Activated CD4-positive, alpha-beta memory T cell treated with anti-CD3 and anti-CD28 coated beads for 36 hours (primary cell): ENCODE results near the gene FYN. TPM values are rescaled to one million over a fixed set of nuclear protein-coding genes. Genes with fewer than 3 reads are reported as not detected.
A peak's percentile ranks its signal among the peaks of the same experiment; 100 is the strongest.

Experiments
- CTCF ChIA-PET: fragments of 350-600 bp; sonication (Branson Sonifier 250); formaldehyde crosslinking; loops from one replicate; lab custom pipeline; 2021; ENCODE audit warnings: antibody characterized with exemption, inconsistent platforms; lab: Charles Lee
- POLR2A ChIA-PET: fragments of 350-600 bp; sonication (Branson Sonifier 250); formaldehyde crosslinking; loops from one replicate; lab custom pipeline; 2021; ENCODE audit warnings: antibody characterized with exemption; lab: Charles Lee
- DNase-seq: peaks from one replicate; pipeline ENCODE4 v3.0.0-alpha.2; 2020
- H3K27ac Mint-ChIP-seq: one replicate; pipeline ENCODE4 v1.8.0; 2021; ENCODE audit warnings: mixed read lengths
- H3K27me3 Mint-ChIP-seq: one replicate; pipeline ENCODE4 v1.8.0; 2021; ENCODE audit warnings: mixed read lengths
- H3K36me3 Mint-ChIP-seq: one replicate; pipeline ENCODE4 v1.8.0; 2021; ENCODE audit warnings: mixed read lengths
- H3K4me1 Mint-ChIP-seq: one replicate; pipeline ENCODE4 v1.8.0; 2021; ENCODE audit warnings: low read depth, mixed read lengths
- H3K4me3 Mint-ChIP-seq: one replicate; pipeline ENCODE4 v1.8.0; 2021; ENCODE audit warnings: mild to moderate bottlenecking, mixed read lengths
- H3K9me3 Mint-ChIP-seq: one replicate; pipeline ENCODE4 v1.8.0; 2021; ENCODE audit warnings: mixed read lengths
- intact Hi-C: fragments of 100-400 bp; cut with micrococcal nuclease; formaldehyde crosslinking; loops from one replicate; pipeline ENCODE4 v1.15.1; 2023
- total RNA-seq, 2 experiments: library from RNA; stranded (reverse); gene quantifications; one replicate each; pipeline ENCODE4 v1.2.3, GENCODE V29; 2021

The FYN gene
- total RNA-seq, 2 experiments from 2014 or later = 353 to 365 TPM

DNA sequence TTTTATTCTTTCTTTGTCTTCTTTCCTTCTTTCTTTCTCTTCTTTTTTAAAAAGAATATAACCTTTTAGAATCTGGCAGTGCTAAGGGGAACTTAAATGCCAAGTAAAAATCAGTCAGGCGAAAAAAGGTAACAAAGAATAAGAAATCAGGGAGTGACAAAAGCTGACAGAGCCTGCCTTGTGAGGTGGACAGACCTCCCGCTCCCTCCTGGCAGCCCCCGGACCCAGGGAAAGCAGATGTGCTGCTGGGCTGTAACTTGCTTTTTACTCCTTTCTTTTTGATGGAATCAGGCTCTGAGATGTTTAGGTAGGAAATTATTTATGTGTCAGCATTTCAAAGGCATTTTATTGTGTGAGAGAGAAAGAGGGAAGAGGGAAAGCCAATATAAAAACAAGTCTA lies 172.1 kb downstream of the FYN start:
- ChIA-PET POLR2A (no interaction called here), CTCF (interaction anchor here (1.7 kb wide), 1 partner anchor 9 kb away, joined by 6 read pairs; no protein-coding TSS in a partner anchor)
- Mint-ChIP-seq H3K27ac (peak overlapping the region; percentile 21), H3K4me3 (no peak overlapping the region), H3K4me1 (peaks cover 28% of the 10 kb centered on the region), H3K27me3 (no peaks in the 10 kb centered on the region), H3K36me3 (peaks cover 60% of the 10 kb centered on the region), H3K9me3 (no peaks in the 10 kb centered on the region)
- intact Hi-C loops = no loop called here
- no peak for DNase-seq

DNA sequence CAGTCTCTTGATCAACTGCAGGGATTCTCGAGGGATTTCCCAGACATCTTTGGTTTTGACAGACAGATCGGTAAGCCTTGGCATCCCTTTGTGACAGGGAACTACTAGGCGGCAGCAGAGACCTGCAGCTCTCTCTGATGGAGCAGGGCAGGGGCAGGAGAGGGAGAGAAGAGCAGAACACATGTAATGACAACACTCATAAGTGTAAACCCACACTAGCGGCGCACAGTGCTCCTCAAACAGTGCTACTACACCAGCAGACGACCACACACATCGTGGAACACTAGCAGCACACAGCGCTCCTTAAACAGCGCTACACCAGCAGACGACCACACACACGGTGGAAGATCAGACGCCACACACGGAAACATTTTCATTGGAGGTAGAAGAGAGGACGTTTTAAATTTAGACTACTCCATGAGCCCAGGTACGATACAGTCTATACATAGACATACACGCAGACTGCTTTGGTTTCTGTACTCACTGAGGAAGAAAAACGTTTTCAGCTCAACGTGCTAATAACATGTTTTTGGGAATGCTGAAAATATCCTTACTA lies 173.0 kb downstream of the FYN start:
- DNase-seq = no peak
- peaks cover 63% of the 10 kb centered on the region for H3K36me3 Mint-ChIP-seq
- intact Hi-C loops = no loop called here
- no peaks in the 10 kb centered on the region for H3K27me3 Mint-ChIP-seq
- POLR2A ChIA-PET = no interaction called here
- H3K4me3 Mint-ChIP-seq = no peak overlapping the region
- H3K27ac Mint-ChIP-seq = peak overlapping the region; percentile 40
- CTCF ChIA-PET = interaction anchor here (1.7 kb wide), 1 partner anchor 10 kb away, joined by 6 read pairs; no protein-coding TSS in a partner anchor
- H3K9me3 Mint-ChIP-seq = no peaks in the 10 kb centered on the region
- peaks cover 36% of the 10 kb centered on the region for H3K4me1 Mint-ChIP-seq

DNA sequence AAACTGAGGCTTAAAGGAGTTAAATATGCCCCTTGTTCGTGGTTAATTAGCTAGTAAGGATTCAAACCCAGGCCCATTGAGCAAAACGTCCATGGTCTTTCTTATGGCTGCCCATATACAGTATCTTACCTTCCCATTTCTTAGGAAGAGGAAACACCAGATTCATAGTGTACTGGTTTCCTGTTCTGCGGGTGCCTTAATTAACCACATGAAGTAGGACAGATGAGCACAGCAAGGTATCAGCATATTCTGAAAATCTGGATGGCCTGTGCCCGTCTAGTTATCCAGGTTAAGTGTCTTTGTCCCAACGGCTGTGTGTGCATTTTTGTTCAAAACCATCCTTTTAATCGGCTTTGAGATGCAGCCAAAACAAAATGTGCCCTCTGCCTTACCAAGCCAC lies 174.1 kb downstream of the FYN start:
- no peaks in the 10 kb centered on the region for H3K27me3 Mint-ChIP-seq
- DNase-seq = no peak
- intact Hi-C loops = no loop called here
- ChIA-PET CTCF (interaction anchor here (0.6 to 0.7 kb wide), 2 partner anchors 27 to 344 kb away, joined by 3 read pairs; no protein-coding TSS in a partner anchor), POLR2A (no interaction called here)
- H3K27ac Mint-ChIP-seq = peak overlapping the region; percentile 43
- peaks cover 47% of the 10 kb centered on the region for H3K4me1 Mint-ChIP-seq
- H3K36me3 Mint-ChIP-seq = peaks cover 69% of the 10 kb centered on the region
- H3K4me3 Mint-ChIP-seq = no peak overlapping the region
- no peaks in the 10 kb centered on the region for H3K9me3 Mint-ChIP-seq

DNA sequence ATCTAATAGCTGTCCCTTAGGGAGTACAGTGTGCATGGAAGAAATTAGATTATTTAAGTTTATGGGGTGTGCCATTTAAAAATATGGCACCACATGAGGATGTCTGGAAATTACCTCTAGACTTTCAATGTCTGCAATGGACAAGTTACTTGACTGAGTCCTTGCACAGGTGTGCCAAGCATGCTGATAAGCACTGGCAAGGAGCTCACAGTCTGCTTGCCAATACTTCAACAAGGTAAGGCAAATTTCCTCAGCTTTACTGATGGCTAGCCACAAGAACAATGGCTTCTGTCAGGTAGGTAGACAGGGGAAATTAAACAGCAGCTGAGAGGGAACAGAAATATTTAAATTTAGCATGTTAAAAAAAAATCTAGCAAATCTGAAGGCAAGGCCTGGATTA lies 176.4 kb downstream of the FYN start:
- no peak for DNase-seq
- Mint-ChIP-seq H3K4me1 (peaks cover 59% of the 10 kb centered on the region), H3K27me3 (no peaks in the 10 kb centered on the region), H3K27ac (no peak overlapping the region), H3K4me3 (no peak overlapping the region), H3K9me3 (no peaks in the 10 kb centered on the region), H3K36me3 (peaks cover 68% of the 10 kb centered on the region)
- CTCF ChIA-PET = interaction anchor here (0.6 to 2.3 kb wide), 5 partner anchors 14 to 438 kb away, joined by 3 to 7 read pairs (median 4); a partner anchor contains a TSS
- POLR2A ChIA-PET = no interaction called here
- intact Hi-C loops = no loop called here

DNA sequence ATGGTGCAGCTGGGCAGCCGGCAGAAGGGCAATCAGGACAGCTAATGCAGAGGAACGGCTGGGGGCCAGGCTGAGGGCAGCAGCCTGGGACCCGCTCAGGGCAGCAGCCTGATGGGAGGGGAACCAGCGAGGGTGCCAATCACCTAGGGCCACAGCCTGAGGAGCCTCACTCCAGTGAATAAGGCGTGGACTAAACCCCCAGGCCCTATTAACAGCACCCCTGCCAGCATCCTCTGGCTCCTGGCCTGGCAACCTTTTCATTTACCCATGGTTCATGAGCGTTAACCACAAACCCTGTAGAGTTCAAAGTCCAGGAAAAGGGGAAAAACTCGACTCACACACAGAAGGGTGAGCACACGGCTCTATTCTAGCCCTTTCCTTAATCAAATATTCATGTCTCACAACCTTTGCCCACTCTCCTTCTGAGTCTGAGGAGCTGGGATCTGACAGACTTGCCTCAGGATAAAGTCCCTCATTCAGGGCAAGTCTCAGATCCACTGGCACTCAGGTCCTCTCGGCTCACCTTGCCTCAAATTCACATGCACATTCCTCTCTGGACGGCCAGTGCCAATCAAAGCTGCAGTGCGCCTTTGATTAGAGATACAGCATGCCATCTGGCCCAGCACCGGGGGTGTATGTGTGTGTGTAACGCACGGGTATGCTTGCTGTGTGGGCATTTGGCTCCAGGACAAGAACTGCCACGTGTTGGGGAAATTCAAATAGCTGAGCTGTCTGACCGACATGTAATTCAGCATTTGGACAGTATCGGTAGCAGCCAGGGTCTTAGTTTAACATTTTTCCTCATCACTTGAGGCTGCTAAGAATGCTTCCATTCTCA lies 180.7 kb downstream of the FYN start:
- Mint-ChIP-seq H3K9me3 (no peaks in the 10 kb centered on the region), H3K27ac (peak overlapping the region; percentile 59), H3K4me3 (no peak overlapping the region), H3K36me3 (peaks cover 83% of the 10 kb centered on the region), H3K27me3 (no peaks in the 10 kb centered on the region), H3K4me1 (peaks cover 60% of the 10 kb centered on the region)
- ChIA-PET POLR2A (no interaction called here), CTCF (interaction anchor here (1.0 to 1.6 kb wide), 3 partner anchors 18 to 433 kb away, joined by 3 to 6 read pairs (median 3); a partner anchor contains a TSS)
- no peak for DNase-seq
- intact Hi-C loops = no loop called here

DNA sequence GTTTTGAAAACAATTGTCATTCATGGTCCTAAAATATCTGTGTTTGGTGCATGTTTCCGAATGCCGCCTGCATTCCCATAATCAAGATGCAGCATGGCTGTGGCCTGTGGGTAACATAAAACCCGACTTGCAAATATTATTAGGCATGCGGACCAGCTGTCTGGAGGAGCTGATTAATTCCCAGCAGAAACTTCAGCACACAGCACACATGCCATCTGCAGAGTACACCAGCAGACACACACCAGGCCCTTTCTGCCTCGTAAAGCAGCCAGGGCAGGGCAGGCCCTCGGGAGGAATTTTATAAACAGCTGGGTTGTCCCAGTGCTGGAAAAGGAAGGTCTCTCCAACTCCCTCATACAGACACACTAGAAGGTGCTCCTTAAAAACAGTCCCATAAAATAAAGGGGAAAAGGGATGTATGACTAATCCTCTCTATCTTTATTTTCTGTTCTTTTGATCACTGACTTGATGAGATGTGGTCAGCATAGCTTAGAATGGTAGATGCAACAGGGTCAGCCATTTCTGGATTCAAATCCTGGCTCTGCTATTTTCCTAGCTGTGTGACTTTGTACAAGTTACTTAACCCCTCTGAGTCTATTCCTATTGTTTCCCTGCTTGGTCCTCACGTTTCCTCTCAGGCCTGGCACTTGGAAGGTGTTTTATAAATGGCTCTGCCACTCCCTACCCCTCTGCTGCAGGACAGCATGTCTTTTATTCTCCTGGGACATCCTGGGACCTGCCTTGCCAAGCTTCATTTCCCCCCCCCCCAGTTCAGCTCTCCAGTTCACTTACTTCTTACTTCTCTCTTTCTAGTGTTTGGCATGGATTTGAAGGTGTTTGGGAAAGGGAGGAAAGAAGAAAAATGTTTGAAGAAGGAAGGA lies 181.7 kb downstream of the FYN start:
- Mint-ChIP-seq H3K4me1 (peaks cover 66% of the 10 kb centered on the region), H3K36me3 (peaks cover 81% of the 10 kb centered on the region), H3K27ac (peak overlapping the region; percentile 44), H3K27me3 (no peaks in the 10 kb centered on the region), H3K9me3 (no peaks in the 10 kb centered on the region), H3K4me3 (no peak overlapping the region)
- ChIA-PET CTCF (interaction anchor here (1.0 kb wide), 1 partner anchor 19 kb away, joined by 3 read pairs; no protein-coding TSS in a partner anchor), POLR2A (no interaction called here)
- intact Hi-C loops = no loop called here
- DNase-seq = no peak

DNA sequence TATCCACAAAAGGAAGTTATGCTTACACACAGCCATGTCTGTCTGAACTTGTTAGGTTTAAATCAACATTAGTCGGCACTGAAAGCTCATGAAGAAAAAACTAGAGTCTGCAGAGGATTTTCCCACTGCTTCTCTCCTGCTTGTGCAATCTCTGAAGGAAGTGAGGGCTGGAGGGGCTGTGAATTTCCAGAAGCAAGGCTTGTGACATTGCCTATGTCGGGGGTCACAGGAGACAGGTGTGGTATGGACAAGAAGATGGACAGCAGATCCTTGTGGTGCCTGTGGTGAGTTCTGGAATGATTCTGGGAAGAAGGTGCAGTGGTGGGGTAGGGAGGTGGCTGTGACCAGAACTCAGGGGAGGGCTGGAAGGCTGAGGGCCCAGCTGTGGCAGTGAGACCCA lies 183.3 kb downstream of the FYN start:
- Mint-ChIP-seq H3K4me1 (peaks cover 67% of the 10 kb centered on the region), H3K36me3 (peaks cover 80% of the 10 kb centered on the region), H3K27ac (no peak overlapping the region), H3K9me3 (no peaks in the 10 kb centered on the region), H3K4me3 (no peak overlapping the region), H3K27me3 (no peaks in the 10 kb centered on the region)
- ChIA-PET CTCF (no interaction called here), POLR2A (no interaction called here)
- intact Hi-C loops = no loop called here
- no peak for DNase-seq

DNA sequence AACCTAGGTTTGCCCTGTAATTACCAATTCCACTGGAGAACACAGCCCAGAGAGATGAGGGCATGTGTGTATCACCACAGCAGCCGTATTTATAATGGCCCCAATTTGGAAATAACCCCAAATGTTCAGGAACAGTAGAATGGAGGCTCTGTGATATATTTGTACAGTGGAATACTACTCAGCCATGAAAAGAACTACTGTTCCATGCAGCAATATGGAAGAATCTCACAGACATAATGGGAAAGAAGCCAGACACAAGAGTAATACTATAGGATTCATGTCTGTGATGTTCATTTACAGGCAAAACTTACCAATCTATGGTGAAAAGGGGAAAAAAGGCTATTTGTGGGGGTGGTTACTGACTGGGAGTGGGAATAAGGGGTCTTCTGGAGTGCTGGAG lies 183.8 kb downstream of the FYN start:
- POLR2A ChIA-PET = no interaction called here
- H3K27ac Mint-ChIP-seq = peak overlapping the region; percentile 47

DNA sequence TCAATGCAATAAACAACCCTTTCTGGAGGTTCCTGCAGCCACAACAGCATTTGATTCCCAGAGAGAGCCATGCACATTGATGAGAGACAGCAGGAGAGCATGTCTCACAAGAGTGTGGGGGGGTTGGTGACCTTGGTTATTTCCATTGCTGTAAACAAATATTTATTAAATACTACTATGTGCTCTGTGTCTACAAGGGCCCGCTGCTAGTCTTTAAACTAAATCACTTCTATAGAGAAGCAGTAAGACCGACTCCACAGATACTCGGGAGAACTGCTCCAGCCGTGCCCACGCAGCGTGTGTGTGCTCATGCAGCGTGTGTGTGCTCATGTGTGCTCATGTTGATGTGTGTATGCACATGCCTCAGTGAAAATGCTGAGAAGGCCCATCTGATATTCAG lies 184.9 kb downstream of the FYN start:
- no peak overlapping the region for H3K27ac Mint-ChIP-seq
- peaks cover 80% of the 10 kb centered on the region for H3K36me3 Mint-ChIP-seq
- DNase-seq = no peak
- ChIA-PET CTCF (interaction anchor here (0.8 kb wide), 1 partner anchor 367 kb away, joined by 3 read pairs; no protein-coding TSS in a partner anchor), POLR2A (no interaction called here)
- no peaks in the 10 kb centered on the region for H3K27me3 Mint-ChIP-seq
- H3K4me1 Mint-ChIP-seq = peaks cover 66% of the 10 kb centered on the region
- H3K9me3 Mint-ChIP-seq = no peaks in the 10 kb centered on the region
- intact Hi-C loops = no loop called here
- no peak overlapping the region for H3K4me3 Mint-ChIP-seq

More for the DNA sequence above, 183.8 kb downstream of the FYN start:
- intact Hi-C loops = no loop called here
- Mint-ChIP-seq H3K9me3 (no peaks in the 10 kb centered on the region), H3K27me3 (no peaks in the 10 kb centered on the region), H3K36me3 (peaks cover 80% of the 10 kb centered on the region), H3K4me3 (no peak overlapping the region), H3K4me1 (peaks cover 67% of the 10 kb centered on the region)
- CTCF ChIA-PET = no interaction called here
- no peak for DNase-seq

DNA sequence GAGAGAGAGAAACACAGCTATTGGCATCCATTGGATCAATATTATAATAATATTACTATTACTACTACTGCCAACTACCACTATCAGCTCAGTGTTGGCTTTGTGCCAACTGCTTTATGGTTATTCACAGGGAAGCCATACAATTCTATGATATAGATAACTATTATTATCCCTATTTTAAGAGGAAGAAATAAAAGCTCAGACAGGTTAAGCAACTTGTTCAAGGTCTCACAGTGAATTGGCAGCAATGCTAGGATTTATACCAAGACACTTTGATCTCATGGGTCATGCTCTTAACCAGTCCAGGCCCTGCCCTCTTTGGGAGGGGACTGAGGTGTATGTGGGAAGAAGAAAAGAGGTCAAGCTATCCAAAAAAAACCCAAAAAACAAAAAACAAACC lies 185.6 kb downstream of the FYN start:
- DNase-seq = no peak
- H3K9me3 Mint-ChIP-seq = no peaks in the 10 kb centered on the region
- no peak overlapping the region for H3K4me3 Mint-ChIP-seq
- intact Hi-C loops = no loop called here
- peaks cover 64% of the 10 kb centered on the region for H3K4me1 Mint-ChIP-seq
- H3K27me3 Mint-ChIP-seq = no peaks in the 10 kb centered on the region
- ChIA-PET CTCF (interaction anchor here (0.8 kb wide), 1 partner anchor 368 kb away, joined by 3 read pairs; no protein-coding TSS in a partner anchor), POLR2A (no interaction called here)
- H3K27ac Mint-ChIP-seq = peak overlapping the region; percentile 9
- H3K36me3 Mint-ChIP-seq = peaks cover 78% of the 10 kb centered on the region

DNA sequence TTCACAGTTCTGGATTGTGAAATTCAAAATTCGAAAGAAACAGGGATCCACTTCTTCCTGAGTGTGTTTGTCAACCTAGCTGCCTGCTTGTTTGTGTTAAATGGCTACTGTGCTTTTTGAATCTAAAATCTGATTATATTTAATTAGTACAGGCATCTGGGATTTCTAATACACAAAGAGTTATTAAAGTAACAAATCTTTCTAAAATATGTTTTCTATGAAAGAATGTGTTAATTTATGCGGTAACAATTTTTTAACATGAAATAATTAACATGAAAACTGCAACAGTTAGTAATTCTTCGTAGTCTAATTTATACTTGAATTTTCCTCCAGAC lies 186.4 kb downstream of the FYN start:
- Mint-ChIP-seq H3K36me3 (peaks cover 78% of the 10 kb centered on the region), H3K27ac (no peak overlapping the region), H3K27me3 (no peaks in the 10 kb centered on the region), H3K9me3 (no peaks in the 10 kb centered on the region), H3K4me1 (peaks cover 65% of the 10 kb centered on the region), H3K4me3 (no peak overlapping the region)
- ChIA-PET POLR2A (no interaction called here), CTCF (no interaction called here)
- intact Hi-C loops = no loop called here
- no peak for DNase-seq
